Mesenchymal stem cell (in vitro differentiated cells and primary cell): ENCODE results near the gene DNAL4.
"Not testable (repeated sequence)": the region's sequence is repeated elsewhere in the genome, so short reads cannot be mapped to it uniquely, and the experiment has no call there.

Source experiments
- DNase-seq: peaks from one replicate; pipeline ENCODE4 v3.0.0-alpha.2; 2013
- H2AFZ ChIP-seq: one replicate; pipeline ENCODE4 v1.6.1; 2013; ENCODE audit warnings: low read depth, mild to moderate bottlenecking, control low read depth, inconsistent platforms, low read length, moderate library complexity
- H2AK5ac ChIP-seq: 2 replicates; pipeline ENCODE4 v1.6.1; 2013; ENCODE audit warnings: low read length, moderate library complexity, mild to moderate bottlenecking, inconsistent platforms; ENCODE audit not compliant: severe bottlenecking
- H2BK120ac ChIP-seq: one replicate; pipeline ENCODE4 v1.6.1; 2013; ENCODE audit warnings: low read depth, mild to moderate bottlenecking, inconsistent platforms, low read length, moderate library complexity
- H2BK12ac ChIP-seq, 2 experiments: one replicate each; pipeline ENCODE4 v1.6.1; 2013; ENCODE audit warnings: inconsistent platforms in 2 of 2, low read length in 2 of 2, mild to moderate bottlenecking in 2 of 2, moderate library complexity in 2 of 2, control low read depth in 1 of 2
- H2BK15ac ChIP-seq: one replicate; pipeline ENCODE4 v1.6.1; 2013; ENCODE audit warnings: mild to moderate bottlenecking, low read depth, inconsistent platforms; ENCODE audit not compliant: poor library complexity, severe bottlenecking
- H2BK5ac ChIP-seq: 2 replicates; pipeline ENCODE4 v1.6.1; 2013; ENCODE audit warnings: low read depth, mild to moderate bottlenecking, low read length, control low read depth, inconsistent platforms; ENCODE audit not compliant: poor library complexity, severe bottlenecking
- H3K14ac ChIP-seq, 2 experiments: one replicate each; pipeline ENCODE4 v1.6.1; 2013; ENCODE audit warnings: inconsistent platforms in 2 of 2, low read length in 2 of 2, control low read depth in 1 of 2, mild to moderate bottlenecking in 1 of 2, moderate library complexity in 1 of 2
- H3K18ac ChIP-seq, 2 experiments: one replicate each; pipeline ENCODE4 v1.6.1; 2013; ENCODE audit warnings: inconsistent platforms in 2 of 2, low read length in 2 of 2, control low read depth in 1 of 2, low read depth in 1 of 2, mild to moderate bottlenecking in 1 of 2
- H3K23ac ChIP-seq, 2 experiments: one replicate each; pipeline ENCODE4 v1.6.1; 2013; ENCODE audit warnings: inconsistent platforms in 2 of 2, low read length in 2 of 2, mild to moderate bottlenecking in 2 of 2, moderate library complexity in 2 of 2, control low read depth in 1 of 2
- H3K27ac ChIP-seq: 2 replicates; pipeline ENCODE4 v1.5.1; 2013; ENCODE audit warnings: mild to moderate bottlenecking, moderate library complexity, low read length, control low read depth, inconsistent platforms; ENCODE audit not compliant: poor library complexity, severe bottlenecking
- H3K27me3 ChIP-seq, 2 experiments: 2 replicates each; pipeline versions ENCODE4 v1.6.1 to v1.7.0; 2013; ENCODE audit warnings: low read length in 2 of 2, mild to moderate bottlenecking in 2 of 2, moderate library complexity in 2 of 2, control low read depth in 1 of 2, inconsistent platforms in 1 of 2; ENCODE audit not compliant: control insufficient read depth in 1 of 2, insufficient read depth in 1 of 2
- H3K36me3 ChIP-seq, 2 experiments: 2 replicates each; pipeline versions ENCODE4 v1.6.1 to v1.7.0; 2013; ENCODE audit warnings: low read length in 2 of 2, control low read depth in 1 of 2, inconsistent platforms in 1 of 2, low read depth in 1 of 2, mild to moderate bottlenecking in 1 of 2; ENCODE audit not compliant: insufficient read depth in 2 of 2, control insufficient read depth in 1 of 2
- H3K4ac ChIP-seq, 2 experiments: one replicate each; pipeline ENCODE4 v1.6.1; 2013; ENCODE audit warnings: inconsistent platforms in 2 of 2, low read length in 2 of 2, mild to moderate bottlenecking in 2 of 2, moderate library complexity in 2 of 2, control low read depth in 1 of 2, low read depth in 1 of 2
- H3K4me1 ChIP-seq: 2 replicates; pipeline ENCODE4 v1.6.1; 2013; ENCODE audit warnings: low read depth, low read length, control low read depth; ENCODE audit not compliant: control insufficient read depth, insufficient read depth
- H3K4me2 ChIP-seq: 2 replicates; pipeline ENCODE4 v1.6.1; 2013; ENCODE audit warnings: low read length, mild to moderate bottlenecking, inconsistent platforms; ENCODE audit not compliant: poor library complexity, severe bottlenecking
- H3K4me3 ChIP-seq, 2 experiments: 2 replicates each; pipeline versions ENCODE4 v1.5.1 to v1.7.0; 2013; ENCODE audit warnings: low read length in 2 of 2, mild to moderate bottlenecking in 2 of 2, control low read depth in 1 of 2, low read depth in 1 of 2; ENCODE audit not compliant: insufficient read depth in 1 of 2
- H3K79me1 ChIP-seq: replicated peaks from 2 replicates; pipeline ENCODE4 v1.6.1; 2013; ENCODE audit warnings: mild to moderate bottlenecking, control low read depth, low read length, inconsistent platforms; ENCODE audit not compliant: poor library complexity, severe bottlenecking
- H3K9ac ChIP-seq: 2 replicates; pipeline ENCODE4 v1.7.0; 2013; ENCODE audit warnings: mild to moderate bottlenecking, low read length, moderate library complexity
- H3K9me3 ChIP-seq: 2 replicates; pipeline ENCODE4 v1.7.0; 2013; ENCODE audit warnings: mild to moderate bottlenecking, low read length; ENCODE audit not compliant: control insufficient read depth
- H4K8ac ChIP-seq: one replicate; pipeline ENCODE4 v1.6.1; 2013; ENCODE audit warnings: inconsistent platforms, mild to moderate bottlenecking, low read length, moderate library complexity
- H4K91ac ChIP-seq: one replicate; pipeline ENCODE4 v1.6.1; 2013; ENCODE audit warnings: mild to moderate bottlenecking, low read length, inconsistent platforms
- WGBS: methylation state at CpG from one replicate; pipeline ENCODE4 v1.1.7; 2013; ENCODE audit warnings: mixed read lengths; 5-methylcytosine and 5-hydroxymethylcytosine counted together

The DNAL4 gene

GRCh38 chr22:38817196-38817595 is 23.3 kb upstream of the DNAL4 start:
- DNase-seq = no peak
- WGBS = 86% methylated on average over 6 of the region's 6 CpGs
- no peak overlapping the region for H4K8ac ChIP-seq
- no peaks in the 10 kb centered on the region for H3K4me1 ChIP-seq
- no peak overlapping the region for H3K4me2 ChIP-seq
- H3K9me3 ChIP-seq = no peaks in the 10 kb centered on the region
- H2BK5ac ChIP-seq = no peak overlapping the region
- no peak overlapping the region for H2AK5ac ChIP-seq
- H3K27ac ChIP-seq = no peak overlapping the region
- H2AFZ ChIP-seq = no peak overlapping the region
- H3K18ac ChIP-seq = no peak overlapping the region
- peaks cover 57 to 73% of the 10 kb centered on the region in 2 experiments for H3K27me3 ChIP-seq
- no peak overlapping the region for H3K4me3 ChIP-seq
- no peak overlapping the region for H2BK15ac ChIP-seq
- H2BK120ac ChIP-seq = no peak overlapping the region
- H2BK12ac ChIP-seq = no peak overlapping the region
- H3K23ac ChIP-seq = no peak overlapping the region
- no peak overlapping the region for H3K4ac ChIP-seq
- H3K14ac ChIP-seq = no peak overlapping the region
- H3K79me1 ChIP-seq = no peaks in the 10 kb centered on the region
- H3K9ac ChIP-seq = no peak overlapping the region
- H3K36me3 ChIP-seq = no peaks in the 10 kb centered on the region
- no peak overlapping the region for H4K91ac ChIP-seq

- no peak overlapping the region for H3K14ac ChIP-seq
- H3K23ac ChIP-seq = no peak overlapping the region
- H3K4me2 ChIP-seq = no peak overlapping the region
- no peak overlapping the region for H4K8ac ChIP-seq
- no peak overlapping the region for H2BK12ac ChIP-seq
- no peak overlapping the region for H2BK120ac ChIP-seq
- H3K79me1 ChIP-seq = no peaks in the 10 kb centered on the region
- H3K4me1 ChIP-seq = no peaks in the 10 kb centered on the region
- H3K27me3 ChIP-seq = peaks cover 50 to 65% of the 10 kb centered on the region in 2 experiments
- no peak overlapping the region for H2AFZ ChIP-seq
- no peak overlapping the region for H2BK5ac ChIP-seq
- H2AK5ac ChIP-seq = no peak overlapping the region
- no peak overlapping the region for H3K27ac ChIP-seq
- no peak overlapping the region for H2BK15ac ChIP-seq
- H3K36me3 ChIP-seq = no peaks in the 10 kb centered on the region
- 60% methylated on average over 1 of the region's 1 CpG for WGBS
- H3K9me3 ChIP-seq = no peaks in the 10 kb centered on the region
- no peak overlapping the region for H3K18ac ChIP-seq
- no peak for DNase-seq
- H4K91ac ChIP-seq = no peak overlapping the region
- no peak overlapping the region for H3K4ac ChIP-seq
- H3K9ac ChIP-seq = no peak overlapping the region
- no peak overlapping the region for H3K4me3 ChIP-seq
Measured at GRCh38 chr22:38815842-38816241, 21.9 kb upstream of the DNAL4 start.

- Histone ChIP-seq H4K91ac (no peak overlapping the region), H2BK5ac (no peak overlapping the region), H2AK5ac (no peak overlapping the region), H3K4me2 (no peak overlapping the region), H3K9ac (no peak overlapping the region), H4K8ac (no peak overlapping the region), H3K18ac (no peak overlapping the region), H3K4me3 (no peak overlapping the region), H3K27ac (no peak overlapping the region), H2BK120ac (no peak overlapping the region), H3K14ac (no peak overlapping the region), H3K36me3 (no peaks in the 10 kb centered on the region), H3K79me1 (no peaks in the 10 kb centered on the region), H3K9me3 (peaks cover 6% of the 10 kb centered on the region), H2BK15ac (no peak overlapping the region), H3K27me3 (peaks cover 17 to 22% of the 10 kb centered on the region in 2 experiments), H3K23ac (no peak overlapping the region), H2AFZ (no peak overlapping the region), H3K4ac (no peak overlapping the region), H3K4me1 (no peaks in the 10 kb centered on the region), H2BK12ac (no peak overlapping the region)
- DNase-seq = no peak
- WGBS = 79% methylated on average over 2 of the region's 2 CpGs
Measured at GRCh38 chr22:38811241-38811640, 17.3 kb upstream of the DNAL4 start.

- H3K79me1 ChIP-seq, H3K18ac ChIP-seq, H3K9me3 ChIP-seq, H2AK5ac ChIP-seq, H3K4me1 ChIP-seq, H4K91ac ChIP-seq, H3K9ac ChIP-seq, H3K4ac ChIP-seq, H2BK12ac ChIP-seq, DNase-seq, H2AFZ ChIP-seq, H4K8ac ChIP-seq, H2BK5ac ChIP-seq, H3K23ac ChIP-seq, H2BK15ac ChIP-seq, H3K4me3 ChIP-seq, H3K36me3 ChIP-seq, H3K27ac ChIP-seq, H3K4me2 ChIP-seq, H3K14ac ChIP-seq, H2BK120ac ChIP-seq: not testable (repeated sequence)
- peaks cover 0 to 13% of the 10 kb centered on the region in 2 experiments for H3K27me3 ChIP-seq
- 78% methylated on average over 7 of the region's 8 CpGs for WGBS
Measured at GRCh38 chr22:38805041-38805593, 11.2 kb upstream of the DNAL4 start.
